Neuron (in vitro differentiated cells): ENCODE results near the gene CDC6.
"Not testable (repeated sequence)": the region's sequence is repeated elsewhere in the genome, so short reads cannot be mapped to it uniquely, and the experiment has no call there.

Source experiments
- H2AFZ ChIP-seq: one replicate; pipeline ENCODE4 v1.6.1; 2013; ENCODE audit warnings: low read depth, mild to moderate bottlenecking, inconsistent platforms, low read length, moderate library complexity
- H3K27me3 ChIP-seq: one replicate; pipeline ENCODE4 v1.6.1; 2013; ENCODE audit warnings: low read length; ENCODE audit not compliant: insufficient read depth
- H3K36me3 ChIP-seq: one replicate; pipeline ENCODE4 v1.6.1; 2013; ENCODE audit warnings: low read length; ENCODE audit not compliant: insufficient read depth
- H3K4me1 ChIP-seq: one replicate; pipeline ENCODE4 v1.6.1; 2013; ENCODE audit warnings: low read length; ENCODE audit not compliant: insufficient read depth
- H3K4me3 ChIP-seq: 2 replicates; pipeline ENCODE4 v1.5.1; 2013; ENCODE audit warnings: mild to moderate bottlenecking, low read length, moderate library complexity
- H3K9me3 ChIP-seq: one replicate; pipeline ENCODE4 v1.6.1; 2013; ENCODE audit warnings: low read length

Gene CDC6

GRCh38 chr17:40297511-40297910 is 9.8 kb downstream of the CDC6 start:
- Histone ChIP-seq H2AFZ (no peak overlapping the region), H3K36me3 (peaks cover 64% of the 10 kb centered on the region), H3K4me3 (no peak overlapping the region), H3K27me3 (no peaks in the 10 kb centered on the region), H3K4me1 (no peaks in the 10 kb centered on the region), H3K9me3 (no peaks in the 10 kb centered on the region)

DNA sequence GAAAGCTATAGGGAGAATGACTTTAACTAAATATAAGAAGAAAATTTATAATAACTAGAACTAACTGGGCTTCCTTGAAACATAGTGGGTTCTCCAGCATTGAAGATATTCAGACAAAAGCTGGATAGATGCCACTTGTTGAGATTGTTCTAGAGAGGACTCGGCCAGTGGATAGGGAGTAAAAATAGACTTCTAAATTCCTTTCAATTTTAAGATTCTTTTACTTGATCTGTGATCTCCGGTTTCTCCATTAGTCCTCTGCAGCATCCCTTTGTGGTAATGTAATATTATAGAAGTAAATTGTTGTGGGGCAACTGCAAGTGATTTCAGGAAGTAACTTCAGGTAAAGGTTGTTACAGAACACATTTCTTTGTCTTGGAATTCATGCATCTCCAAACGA is 11.0 kb downstream of the CDC6 start:
- Histone ChIP-seq H3K4me1 (no peaks in the 10 kb centered on the region), H3K27me3 (no peaks in the 10 kb centered on the region), H3K36me3 (peaks cover 58% of the 10 kb centered on the region), H2AFZ (no peak overlapping the region), H3K9me3 (no peaks in the 10 kb centered on the region), H3K4me3 (no peak overlapping the region)

DNA sequence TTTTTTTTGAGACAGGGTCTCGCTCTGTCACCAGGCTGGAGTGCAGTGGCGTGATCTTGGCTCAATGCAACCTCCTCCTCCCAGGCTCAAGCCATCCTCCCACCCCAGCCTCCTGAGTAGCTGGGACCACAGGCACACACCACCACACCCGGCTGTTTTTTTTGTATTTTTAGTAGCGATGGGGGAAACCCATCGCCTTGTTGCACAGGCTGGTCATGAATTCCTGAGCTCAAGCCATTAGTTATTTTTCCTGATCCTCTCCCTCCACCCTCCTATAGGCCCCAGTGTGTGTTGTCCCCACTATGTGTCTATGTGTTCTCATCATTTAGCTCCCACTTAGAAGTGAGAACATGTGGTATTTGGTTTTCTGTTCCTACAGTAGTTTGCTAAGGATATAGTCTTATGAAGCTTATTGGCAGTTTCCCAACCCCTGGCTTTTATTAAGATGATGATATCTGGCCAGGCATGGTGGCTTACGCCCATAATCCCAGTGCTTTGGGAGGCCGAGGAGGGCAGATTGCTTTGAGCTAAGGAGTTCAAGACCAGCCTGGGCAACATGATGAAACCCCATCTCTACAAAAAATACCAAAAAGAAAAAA is 11.6 kb downstream of the CDC6 start:
- not testable (repeated sequence) for H3K9me3 ChIP-seq, H3K4me3 ChIP-seq, H3K27me3 ChIP-seq, H3K4me1 ChIP-seq, H2AFZ ChIP-seq
- H3K36me3 ChIP-seq, result peaks cover 52% of the 10 kb centered on the region

- H3K9me3 ChIP-seq, result no peaks in the 10 kb centered on the region
Observed at GRCh38 chr17:40301315-40301714, 13.6 kb downstream of the CDC6 start.

GRCh38 chr17:40303009-40303657 is 15.5 kb downstream of the CDC6 start:
- Histone ChIP-seq H3K36me3 (peaks cover 18% of the 10 kb centered on the region), H2AFZ (no peak overlapping the region), H3K27me3 (no peaks in the 10 kb centered on the region), H3K4me1 (peaks cover 19% of the 10 kb centered on the region), H3K4me3 (no peak overlapping the region), H3K9me3 (no peaks in the 10 kb centered on the region)

More at GRCh38 chr17:40301315-40301714, 13.6 kb downstream of the CDC6 start:
- no peaks in the 10 kb centered on the region for H3K27me3 ChIP-seq
- H3K4me1 ChIP-seq, result peaks cover 2% of the 10 kb centered on the region
- H2AFZ ChIP-seq, result no peak overlapping the region
- peaks cover 32% of the 10 kb centered on the region for H3K36me3 ChIP-seq
- no peak overlapping the region for H3K4me3 ChIP-seq

DNA sequence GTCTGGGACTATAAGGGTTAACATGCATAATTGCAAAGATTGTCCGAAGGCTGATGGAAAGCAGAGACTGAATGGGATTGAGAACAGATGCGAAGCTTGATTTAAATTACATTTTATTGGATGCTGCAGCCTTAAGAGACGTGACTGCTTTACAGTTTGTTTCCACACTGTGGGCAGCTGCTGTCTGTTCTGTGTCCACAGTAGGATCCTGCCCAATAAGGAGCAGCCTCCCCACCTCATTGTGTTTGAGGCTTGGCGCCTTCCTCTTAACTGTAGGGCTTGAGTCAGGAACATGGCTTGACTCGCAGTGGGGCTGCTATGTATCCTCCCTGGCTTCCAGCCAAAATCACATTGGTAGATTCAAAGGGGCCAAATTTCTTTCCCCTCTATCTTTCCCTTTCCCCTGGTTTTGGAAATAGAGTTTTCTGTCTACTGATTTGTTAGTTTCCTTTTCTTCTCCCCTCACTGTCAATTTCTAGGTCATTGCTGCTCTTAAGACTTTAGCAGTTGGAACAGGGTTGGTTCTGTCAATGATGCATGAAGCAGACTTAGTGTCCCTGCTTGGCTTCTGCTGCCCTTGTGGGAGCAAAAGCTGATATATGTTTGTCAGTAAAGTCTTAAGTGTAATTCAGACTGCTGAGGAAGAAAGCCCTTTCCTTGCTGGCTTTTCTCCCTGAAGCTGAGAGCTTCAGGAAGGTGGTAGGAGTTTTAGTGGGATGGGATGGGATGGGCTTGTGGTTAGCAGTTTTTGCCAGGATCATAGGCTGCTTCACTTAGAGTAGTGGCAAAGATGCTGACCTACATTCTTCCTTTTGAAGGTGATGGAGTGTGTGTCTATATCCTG is 16.3 kb downstream of the CDC6 start:
- H2AFZ ChIP-seq, result no peak overlapping the region
- no peak overlapping the region for H3K4me3 ChIP-seq
- peaks cover 22% of the 10 kb centered on the region for H3K4me1 ChIP-seq
- no peaks in the 10 kb centered on the region for H3K27me3 ChIP-seq
- H3K36me3 ChIP-seq, result peaks cover 17% of the 10 kb centered on the region
- no peaks in the 10 kb centered on the region for H3K9me3 ChIP-seq

DNA sequence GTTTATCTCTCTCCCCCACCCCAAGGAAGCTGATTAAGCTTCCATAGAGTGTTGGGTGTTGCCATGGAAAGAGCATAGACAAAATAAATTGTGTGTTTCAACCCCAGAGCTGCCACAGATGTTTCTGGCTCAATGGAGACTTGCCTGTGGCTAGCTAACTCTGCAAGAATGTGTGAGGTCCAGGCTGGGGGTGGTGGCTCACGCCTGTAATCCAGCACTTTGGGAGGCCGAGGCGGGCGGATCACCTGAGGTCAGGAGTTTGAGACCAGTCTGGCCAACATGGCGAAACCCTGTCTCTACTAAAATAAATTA is 16.8 kb downstream of the CDC6 start:
- peaks cover 28% of the 10 kb centered on the region for H3K4me1 ChIP-seq
- H3K27me3 ChIP-seq, H2AFZ ChIP-seq, H3K9me3 ChIP-seq, H3K4me3 ChIP-seq: not testable (repeated sequence)
- H3K36me3 ChIP-seq, result peaks cover 17% of the 10 kb centered on the region

- Histone ChIP-seq H3K36me3 (peaks cover 17% of the 10 kb centered on the region), H3K4me1 (peaks cover 31% of the 10 kb centered on the region)
- H3K4me3 ChIP-seq, H3K27me3 ChIP-seq, H3K9me3 ChIP-seq, H2AFZ ChIP-seq: not testable (repeated sequence)
Observed at GRCh38 chr17:40304866-40305265, 17.2 kb downstream of the CDC6 start.

DNA sequence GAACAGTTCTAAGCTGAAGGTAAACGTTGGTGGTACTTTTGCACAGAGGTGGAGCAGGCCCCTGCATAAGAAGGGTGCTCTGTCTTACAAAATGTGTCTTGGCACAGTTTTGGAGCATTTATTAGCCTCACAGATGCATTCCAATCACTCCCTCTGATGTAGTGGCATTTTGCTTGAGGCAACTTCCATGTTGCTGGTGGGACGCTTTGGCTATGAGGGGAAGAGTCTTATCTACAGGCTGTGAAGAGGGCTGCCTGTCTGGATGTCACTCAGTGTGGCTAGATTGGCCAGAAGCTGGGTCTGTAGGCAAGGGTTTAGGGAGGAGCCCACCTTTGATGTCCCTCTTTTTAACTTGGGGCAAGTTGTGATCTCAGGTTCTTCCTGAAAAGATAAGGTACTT is 18.7 kb downstream of the CDC6 start:
- H3K9me3 ChIP-seq, result no peaks in the 10 kb centered on the region
- no peak overlapping the region for H2AFZ ChIP-seq
- H3K4me3 ChIP-seq, result no peak overlapping the region
- no peaks in the 10 kb centered on the region for H3K27me3 ChIP-seq
- H3K4me1 ChIP-seq, result peaks cover 36% of the 10 kb centered on the region
- peaks cover 5% of the 10 kb centered on the region for H3K36me3 ChIP-seq

DNA sequence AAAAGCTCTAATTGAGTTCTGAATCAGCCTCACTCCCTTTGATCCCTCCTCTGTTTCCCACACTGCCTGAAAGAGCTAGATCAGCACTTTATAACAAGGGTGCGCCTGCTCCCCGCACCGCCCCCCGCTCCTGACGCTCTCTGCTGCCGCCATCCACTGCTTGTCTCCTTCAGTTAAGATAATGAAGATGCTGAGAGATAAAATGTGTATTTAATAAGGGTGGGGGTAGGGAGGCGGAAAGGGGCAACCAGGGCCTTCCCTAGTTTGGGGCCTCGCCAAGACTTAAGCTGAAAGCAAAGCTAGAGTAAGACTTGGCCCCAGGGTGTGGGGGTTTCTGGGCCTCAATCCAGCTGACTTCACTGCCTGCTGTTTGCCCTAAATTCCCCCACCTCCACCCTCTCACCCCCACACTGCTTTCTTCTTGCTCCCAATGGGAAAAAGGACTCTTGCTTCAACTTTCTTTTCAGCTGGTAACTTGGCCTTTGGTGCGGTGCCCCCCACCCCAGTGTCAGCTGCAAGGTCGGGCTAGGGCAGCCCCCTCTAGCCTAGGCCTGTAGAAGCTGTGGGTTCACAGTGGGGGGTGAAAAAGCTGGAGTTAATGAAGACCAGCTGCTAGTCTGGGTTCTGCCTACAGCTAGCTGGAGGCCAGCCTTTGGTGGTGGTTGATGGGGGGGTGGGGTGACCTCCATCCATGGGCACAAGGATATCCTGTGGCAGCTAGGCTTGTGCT is 19.5 kb downstream of the CDC6 start:
- Histone ChIP-seq H3K4me1 (peaks cover 36% of the 10 kb centered on the region), H3K27me3 (no peaks in the 10 kb centered on the region), H3K4me3 (no peak overlapping the region), H3K36me3 (no peaks in the 10 kb centered on the region), H3K9me3 (no peaks in the 10 kb centered on the region), H2AFZ (no peak overlapping the region)

- Histone ChIP-seq H3K4me3 (no peak overlapping the region), H3K4me1 (peaks cover 36% of the 10 kb centered on the region)
Observed at GRCh38 chr17:40307740-40308239, 20.1 kb downstream of the CDC6 start.

DNA sequence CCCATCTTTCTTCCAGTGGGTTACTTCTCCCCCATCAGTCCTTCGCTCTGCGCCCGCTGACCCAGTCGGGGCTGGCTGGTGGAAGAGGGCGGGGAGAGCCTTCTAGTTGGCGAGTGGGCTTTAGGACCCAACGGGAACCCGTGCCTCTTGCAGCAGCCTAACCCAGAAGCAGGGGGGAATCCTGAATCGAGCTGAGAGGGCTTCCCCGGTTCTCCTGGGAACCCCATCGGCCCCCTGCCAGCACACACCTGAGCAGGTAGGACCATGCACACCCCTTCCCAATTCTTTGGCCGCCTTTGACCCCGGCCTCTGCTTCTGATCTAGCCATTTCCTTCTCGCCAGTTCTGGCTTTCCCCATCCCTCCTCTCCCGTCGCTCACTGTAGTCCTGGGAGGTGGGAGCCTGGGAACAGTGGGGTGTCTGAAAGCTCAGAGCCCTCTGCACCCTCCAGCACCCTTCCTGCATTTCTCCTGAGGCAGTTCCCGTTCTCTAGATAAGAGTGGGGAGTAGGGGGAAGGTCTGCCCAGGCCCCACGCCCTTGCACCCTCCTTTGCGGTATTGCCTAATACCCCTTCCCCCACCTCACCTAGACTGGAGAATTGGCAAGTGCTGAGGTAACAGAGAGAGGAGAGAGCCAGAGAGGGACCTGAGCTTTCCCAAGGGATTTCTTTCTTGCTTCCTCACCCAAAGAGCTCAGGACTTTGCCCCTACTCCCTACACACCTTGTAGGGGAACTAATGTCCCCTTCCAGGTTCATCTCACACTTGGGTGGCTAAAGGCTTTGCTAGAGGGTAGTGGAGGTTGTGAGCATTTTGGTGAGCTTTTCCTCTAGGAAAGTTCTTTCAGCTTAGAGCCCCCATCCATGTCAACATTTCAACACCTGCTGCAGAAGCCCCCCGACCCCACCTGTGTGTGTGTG is 21.6 kb downstream of the CDC6 start, which contains the start of gene RARA:
Gene RARA, plus strand, starts transcription at position 150 of the 918 bp plus-strand sequence. CDS start 22,039 bp downstream, outside the sequence.
- no peaks in the 10 kb centered on the region for H3K36me3 ChIP-seq
- peaks cover 36% of the 10 kb centered on the region for H3K4me1 ChIP-seq
- H2AFZ ChIP-seq, result peak within 1 kb of the TSS; percentile 52
- no peaks in the 10 kb centered on the region for H3K27me3 ChIP-seq
- no peaks in the 10 kb centered on the region for H3K9me3 ChIP-seq
- H3K4me3 ChIP-seq, result peak within 1 kb of the TSS; percentile 45

More at GRCh38 chr17:40307740-40308239, 20.1 kb downstream of the CDC6 start:
- Histone ChIP-seq H3K36me3 (no peaks in the 10 kb centered on the region), H2AFZ (no peak overlapping the region), H3K9me3 (no peaks in the 10 kb centered on the region), H3K27me3 (no peaks in the 10 kb centered on the region)
